ENCODE measurements around the gene CDX1. TPM values are rescaled to one million over a fixed set of nuclear protein-coding genes. Genes with fewer than 3 reads are reported as not detected.
"Not testable (repeated sequence)": the region's sequence is repeated elsewhere in the genome, so short reads cannot be mapped to it uniquely, and the experiment has no call there.

The CDX1 gene
- polyA plus RNA-seq, 6 donors from 2014 or later, result not detected

- no peak for DNase-seq
- Mint-ChIP-seq H3K9me3 (no peaks in the 10 kb centered on the region), H3K36me3 (no peaks in the 10 kb centered on the region), H3K27ac (no peak overlapping the region), H3K27me3 (peaks cover 7 to 50% (median 26%) of the 10 kb centered on the region in 3 donors), H3K4me3 (no peak overlapping the region), H3K4me1 (peaks cover 0 to 8% (median 6%) of the 10 kb centered on the region in 3 donors)
- no peak for ATAC-seq (ENCODE audit: low read depth in 2 of 2)
Measured at GRCh38 chr5:150219861-150220260, 53.3 kb downstream of the CDX1 start.

GRCh38 chr5:150221471-150221870 lies 54.9 kb downstream of the CDX1 start:
- ATAC-seq (ENCODE audit: low read depth in 2 of 2) (no peak), DNase-seq (no peak)
- no peaks in the 10 kb centered on the region for H3K9me3 Mint-ChIP-seq
- no peak overlapping the region for H3K4me3 Mint-ChIP-seq
- peaks cover 0 to 8% (median 6%) of the 10 kb centered on the region in 3 donors for H3K4me1 Mint-ChIP-seq
- H3K36me3 Mint-ChIP-seq, result no peaks in the 10 kb centered on the region
- H3K27me3 Mint-ChIP-seq, result peaks cover 7 to 40% (median 19%) of the 10 kb centered on the region in 3 donors
- peak overlapping the region in 1 of 6 donors; percentile 42 for H3K27ac Mint-ChIP-seq

- H3K27ac Mint-ChIP-seq, result no peak overlapping the region
- no peak overlapping the region for H3K4me3 Mint-ChIP-seq
- H3K4me1 Mint-ChIP-seq, result peaks cover 0 to 4% (median 2%) of the 10 kb centered on the region in 3 donors
- no peak for DNase-seq
- H3K27me3 Mint-ChIP-seq, result peaks cover 4 to 30% (median 6%) of the 10 kb centered on the region in 3 donors
- no peaks in the 10 kb centered on the region for H3K9me3 Mint-ChIP-seq
- no peaks in the 10 kb centered on the region for H3K36me3 Mint-ChIP-seq
- no peak for ATAC-seq (ENCODE audit: low read depth in 2 of 2)
Measured at GRCh38 chr5:150222906-150223305, 56.3 kb downstream of the CDX1 start.

GRCh38 chr5:150223474-150223873 lies 56.9 kb downstream of the CDX1 start:
- Mint-ChIP-seq H3K27me3 (peaks cover 0 to 30% (median under 1%) of the 10 kb centered on the region in 3 donors), H3K4me1 (no peaks in the 10 kb centered on the region), H3K4me3 (no peak overlapping the region), H3K27ac (no peak overlapping the region), H3K36me3 (no peaks in the 10 kb centered on the region), H3K9me3 (no peaks in the 10 kb centered on the region)
- ATAC-seq (ENCODE audit: low read depth in 2 of 2), result no peak
- no peak for DNase-seq

- DNase-seq (no peak), ATAC-seq (ENCODE audit: low read depth in 2 of 2) (no peak)
- H3K36me3 Mint-ChIP-seq, result no peaks in the 10 kb centered on the region
- H3K27me3 Mint-ChIP-seq, result peaks cover 0 to 34% (median under 1%) of the 10 kb centered on the region in 3 donors
- no peaks in the 10 kb centered on the region for H3K9me3 Mint-ChIP-seq
- no peak overlapping the region for H3K4me3 Mint-ChIP-seq
- no peaks in the 10 kb centered on the region for H3K4me1 Mint-ChIP-seq
- H3K27ac Mint-ChIP-seq, result peak overlapping the region in 2 of 6 donors; percentile 59 to 62
Measured at GRCh38 chr5:150224483-150225027, 58.0 kb downstream of the CDX1 start.

GRCh38 chr5:150227036-150227435 lies 60.5 kb downstream of the CDX1 start:
- ATAC-seq (ENCODE audit: low read depth in 2 of 2) (no peak), DNase-seq (no peak)
- no peaks in the 10 kb centered on the region for H3K4me1 Mint-ChIP-seq
- H3K27ac Mint-ChIP-seq, result no peak overlapping the region
- peaks cover 0 to 19% (median 4%) of the 10 kb centered on the region in 3 donors for H3K27me3 Mint-ChIP-seq
- no peaks in the 10 kb centered on the region for H3K36me3 Mint-ChIP-seq
- H3K4me3 Mint-ChIP-seq, result no peak overlapping the region
- no peaks in the 10 kb centered on the region for H3K9me3 Mint-ChIP-seq

- no peak for DNase-seq
- Mint-ChIP-seq H3K4me3 (no peak overlapping the region), H3K9me3 (no peaks in the 10 kb centered on the region), H3K4me1 (no peaks in the 10 kb centered on the region), H3K36me3 (no peaks in the 10 kb centered on the region), H3K27ac (peak overlapping the region in 1 of 6 donors; percentile 68), H3K27me3 (peaks cover 0 to 19% (median 4%) of the 10 kb centered on the region in 3 donors)
- no peak for ATAC-seq (ENCODE audit: low read depth in 2 of 2)
Measured at GRCh38 chr5:150227606-150228273, 61.2 kb downstream of the CDX1 start.

- no peak overlapping the region for H3K4me3 Mint-ChIP-seq
- H3K9me3 Mint-ChIP-seq, result no peaks in the 10 kb centered on the region
- H3K4me1 Mint-ChIP-seq, result no peaks in the 10 kb centered on the region
- DNase-seq (no peak), ATAC-seq (ENCODE audit: low read depth in 2 of 2) (no peak)
- no peaks in the 10 kb centered on the region for H3K36me3 Mint-ChIP-seq
- H3K27me3 Mint-ChIP-seq, result peaks cover 0 to 19% (median 4%) of the 10 kb centered on the region in 3 donors
- no peak overlapping the region for H3K27ac Mint-ChIP-seq
Measured at GRCh38 chr5:150229571-150229970, 63.0 kb downstream of the CDX1 start.

- Mint-ChIP-seq H3K27me3 (peaks cover 0 to 14% (median 4%) of the 10 kb centered on the region in 3 donors), H3K27ac (no peak overlapping the region), H3K36me3 (no peaks in the 10 kb centered on the region), H3K4me1 (no peaks in the 10 kb centered on the region), H3K4me3 (no peak overlapping the region), H3K9me3 (no peaks in the 10 kb centered on the region)
- no peak for DNase-seq
- ATAC-seq (ENCODE audit: low read depth in 2 of 2), result no peak
Measured at GRCh38 chr5:150230842-150231241, 64.3 kb downstream of the CDX1 start.

GRCh38 chr5:150233706-150234105 lies 67.1 kb downstream of the CDX1 start:
- not testable (repeated sequence) for DNase-seq; H3K27me3 Mint-ChIP-seq; H3K9me3 Mint-ChIP-seq; H3K4me3 Mint-ChIP-seq; ATAC-seq (ENCODE audit: low read depth in 2 of 2); H3K36me3 Mint-ChIP-seq; H3K4me1 Mint-ChIP-seq; H3K27ac Mint-ChIP-seq

Other genes starting within 250 kb of the CDX1 start
- not detected for gene PDE6A, start 222.0 kb upstream of the CDX1 start, polyA plus RNA-seq (ENCODE audit: low read depth in 6 of 6)
- 1 to 10 TPM; 1.4 to 4.1 (median 2.6) TPM for gene SLC26A2, start 206.0 kb upstream of the CDX1 start, polyA plus RNA-seq (ENCODE audit: low read depth in 6 of 6)
- gene TIGD6, start 166.1 kb upstream of the CDX1 start, polyA plus RNA-seq (ENCODE audit: low read depth in 6 of 6), result 1 to 10 TPM; 3.4 to 6.4 (median 4.0) TPM
- 10 to 100 TPM in 1 of 6 donors, 1 to 10 TPM in 5; 3.8 to 16.7 (median 9.0) TPM for gene HMGXB3, start 166.0 kb upstream of the CDX1 start, polyA plus RNA-seq (ENCODE audit: low read depth in 6 of 6)
- gene CSF1R, start 80.2 kb upstream of the CDX1 start, polyA plus RNA-seq (ENCODE audit: low read depth in 6 of 6), result 1 to 10 TPM in 2 of 6 donors, under 1 TPM in 4; 0.20 to 1.5 (median 0.96) TPM
- gene PDGFRB, start 10.9 kb upstream of the CDX1 start, polyA plus RNA-seq (ENCODE audit: low read depth in 6 of 6), result 1 to 10 TPM in 3 of 6 donors, under 1 TPM in 2, not detected in 1; 0.09 to 1.8 (median 1.1) TPM
- not detected for gene SLC6A7, start 23.3 kb downstream of the CDX1 start, polyA plus RNA-seq (ENCODE audit: low read depth in 6 of 6)
- not detected for gene CAMK2A, start 123.0 kb downstream of the CDX1 start, polyA plus RNA-seq (ENCODE audit: low read depth in 6 of 6)
- not detected for gene ARSI, start 136.1 kb downstream of the CDX1 start, polyA plus RNA-seq (ENCODE audit: low read depth in 6 of 6)
- gene TCOF1, start 190.9 kb downstream of the CDX1 start, polyA plus RNA-seq (ENCODE audit: low read depth in 6 of 6), result 10 to 100 TPM in 2 of 6 donors, 1 to 10 TPM in 4; 5.1 to 31.2 (median 9.3) TPM
- over 10,000 TPM; 22,737 to 35,313 (median 25,671) TPM for gene CD74, start 246.1 kb downstream of the CDX1 start, polyA plus RNA-seq (ENCODE audit: low read depth in 6 of 6)